ENCODE results near the gene SEPTIN1. TPM values are rescaled to one million over a fixed set of nuclear protein-coding genes. Genes with fewer than 3 reads are reported as not detected.

SEPTIN1 gene
- total RNA-seq, 4 donors from 2014 or later = 0.65 TPM; not detected in 3

GRCh38 chr16:30355954-30356308 is 26.4 kb downstream of the SEPTIN1 start:
- intact Hi-C loops (cut with DNase I; ENCODE audit: low total_unique reads) = loop anchor here (1.0 to 5.0 kb wide), 2 partner anchors 14 to 454 kb away; partner anchors contain the start of genes ASPHD1 and TBC1D10B
- ATAC-seq = no peak
- Histone ChIP-seq H3K9me3 (no peaks in the 10 kb centered on the region), H3K27ac (peak overlapping the region; percentile 92 to 97 (median 94)), H3K4me3 (peak overlapping the region; percentile 84 to 100 (median 96)), H3K36me3 (peaks cover 0 to 53% of the 10 kb centered on the region in 2 donors), H3K4me1 (peaks cover 43 to 48% of the 10 kb centered on the region in 2 donors), H3K27me3 (no peaks in the 10 kb centered on the region)
- DNase-seq = no peak
- in situ Hi-C loops (cut with MboI; ENCODE audit: low sequenced_read_pairs in 4 of 4) = loop anchor here in 2 of 4 donors (25.0 kb wide), 2 partner anchors 269 to 294 kb away; partner anchors contain the start of genes ALDOA (in 1 of the 2), PPP4C (in 1 of the 2), TBX6 (in 1 of the 2) and YPEL3 (in 1 of the 2)
- TF ChIP-seq POLR2A (IDR thresholded peaks at IDR 0.05) (no peak), CTCF (IDR thresholded peaks at IDR 0.05 in 4 of 5, conservative IDR thresholded peaks at IDR 0.05 in 1 of 5) (no peak)

GRCh38 chr16:30355144-30355953 is 27.0 kb downstream of the SEPTIN1 start, which contains the start of gene CD2BP2:
Gene CD2BP2 (minus strand): TSS chr16:30355308. CDS start chr16:30354681, 627 bp downstream.
- Histone ChIP-seq H3K9me3 (no peaks in the 10 kb centered on the region), H3K36me3 (peaks cover 0 to 48% of the 10 kb centered on the region in 2 donors), H3K4me1 (peaks cover 43 to 48% of the 10 kb centered on the region in 2 donors), H3K27ac (peak within 1 kb of the TSS; percentile 92 to 97 (median 94)), H3K4me3 (peak within 1 kb of the TSS; percentile 96 to 100 (median 97)), H3K27me3 (no peaks in the 10 kb centered on the region)
- DNase-seq (peak; percentile 96 to 97), ATAC-seq (peak; percentile 91 to 92)
- TF ChIP-seq POLR2A (IDR thresholded peaks at IDR 0.05) = peak; percentile 46
- no peak for TF ChIP-seq CTCF (IDR thresholded peaks at IDR 0.05 in 4 of 5, conservative IDR thresholded peaks at IDR 0.05 in 1 of 5)
- intact Hi-C loops (cut with DNase I; ENCODE audit: low total_unique reads) = loop anchor here (1.0 to 5.0 kb wide), 2 partner anchors 15 to 453 kb away; partner anchors contain the start of genes ASPHD1 and TBC1D10B
- in situ Hi-C loops (cut with MboI; ENCODE audit: low sequenced_read_pairs in 4 of 4) = loop anchor here in 2 of 4 donors (25.0 kb wide), 2 partner anchors 268 to 293 kb away; partner anchors contain the start of genes ALDOA (in 1 of the 2), PPP4C (in 1 of the 2), TBX6 (in 1 of the 2) and YPEL3 (in 1 of the 2)

- H3K27ac ChIP-seq = peak overlapping the region; percentile 92 to 97 (median 94)
- H3K27me3 ChIP-seq = no peaks in the 10 kb centered on the region
- in situ Hi-C loops (cut with MboI; ENCODE audit: low sequenced_read_pairs in 4 of 4) = loop anchor here in 2 of 4 donors (25.0 kb wide), 2 partner anchors 267 to 292 kb away; partner anchors contain the start of genes ALDOA (in 1 of the 2), PPP4C (in 1 of the 2), TBX6 (in 1 of the 2) and YPEL3 (in 1 of the 2)
- H3K36me3 ChIP-seq = peaks cover 0 to 42% of the 10 kb centered on the region in 2 donors
- no peaks in the 10 kb centered on the region for H3K9me3 ChIP-seq
- peaks cover 43 to 48% of the 10 kb centered on the region in 2 donors for H3K4me1 ChIP-seq
- ATAC-seq (peak; percentile 3 to 25), DNase-seq (no peak)
- intact Hi-C loops (cut with DNase I; ENCODE audit: low total_unique reads) = loop anchor here (1.0 to 5.0 kb wide), 2 partner anchors 16 to 452 kb away; partner anchors contain the start of genes ASPHD1 and TBC1D10B
- H3K4me3 ChIP-seq = peak overlapping the region; percentile 96 to 100 (median 97)
- TF ChIP-seq POLR2A (IDR thresholded peaks at IDR 0.05) (no peak), CTCF (IDR thresholded peaks at IDR 0.05 in 4 of 5, conservative IDR thresholded peaks at IDR 0.05 in 1 of 5) (no peak)
Measured at GRCh38 chr16:30354423-30355143, 27.8 kb downstream of the SEPTIN1 start.

- Histone ChIP-seq H3K4me1 (peaks cover 43 to 48% of the 10 kb centered on the region in 2 donors), H3K36me3 (peaks cover 0 to 32% of the 10 kb centered on the region in 2 donors), H3K4me3 (peak overlapping the region in 2 of 4 donors; percentile 97), H3K9me3 (no peaks in the 10 kb centered on the region), H3K27ac (peak overlapping the region; percentile 92 to 97 (median 94)), H3K27me3 (no peaks in the 10 kb centered on the region)
- no peak for TF ChIP-seq POLR2A (IDR thresholded peaks at IDR 0.05)
- TF ChIP-seq CTCF (IDR thresholded peaks at IDR 0.05 in 4 of 5, conservative IDR thresholded peaks at IDR 0.05 in 1 of 5) = no peak
- DNase-seq (no peak), ATAC-seq (no peak)
- in situ Hi-C loops (cut with MboI; ENCODE audit: low sequenced_read_pairs in 4 of 4) (loop anchor here in 2 of 4 donors (25.0 kb wide), 2 partner anchors 266 to 291 kb away; partner anchors contain the start of genes ALDOA (in 1 of the 2), PPP4C (in 1 of the 2), TBX6 (in 1 of the 2) and YPEL3 (in 1 of the 2)), intact Hi-C loops (cut with DNase I; ENCODE audit: low total_unique reads) (no loop called here)
Measured at GRCh38 chr16:30353438-30354129, 28.8 kb downstream of the SEPTIN1 start.
